Neuronal stem cell (in vitro differentiated cells): ENCODE results near the gene CRHR2.
A peak's percentile ranks its signal among the peaks of the same experiment; 100 is the strongest.

Source experiments
- DNase-seq: peaks from one replicate; pipeline ENCODE4 v3.0.0-alpha.2; 2013; ENCODE audit warnings: low spot score
- H2AFZ ChIP-seq: one replicate; pipeline ENCODE4 v1.6.1; 2013; ENCODE audit warnings: mild to moderate bottlenecking, low read length, inconsistent platforms
- H2AK5ac ChIP-seq: 2 replicates; pipeline ENCODE4 v1.6.1; 2013; ENCODE audit warnings: low read depth, mild to moderate bottlenecking, inconsistent platforms, low read length, moderate library complexity, mixed read lengths
- H2BK120ac ChIP-seq: 2 replicates; pipeline ENCODE4 v1.6.1; 2013; ENCODE audit warnings: low read depth, mild to moderate bottlenecking, inconsistent platforms, low read length, moderate library complexity, mixed read lengths
- H2BK12ac ChIP-seq: one replicate; pipeline ENCODE4 v1.6.1; 2013; ENCODE audit warnings: low read length, inconsistent platforms
- H2BK15ac ChIP-seq: 2 replicates; pipeline ENCODE4 v1.6.1; 2013; ENCODE audit warnings: mild to moderate bottlenecking, low read length, inconsistent platforms, mixed read lengths
- H2BK5ac ChIP-seq: one replicate; pipeline ENCODE4 v1.6.1; 2013; ENCODE audit warnings: inconsistent platforms, mild to moderate bottlenecking, low read length, moderate library complexity
- H3K14ac ChIP-seq: one replicate; pipeline ENCODE4 v1.6.1; 2013; ENCODE audit warnings: low read length, inconsistent platforms
- H3K18ac ChIP-seq: 2 replicates; pipeline ENCODE4 v1.6.1; 2013; ENCODE audit warnings: low read length, inconsistent platforms
- H3K23ac ChIP-seq: 2 replicates; pipeline ENCODE4 v1.6.1; 2013; ENCODE audit warnings: low read depth, mild to moderate bottlenecking, mixed read lengths, low read length, inconsistent platforms; ENCODE audit not compliant: poor library complexity
- H3K27ac ChIP-seq: replicated peaks from 3 replicates; pipeline ENCODE4 v1.5.1; 2013; ENCODE audit warnings: low read length, inconsistent platforms
- H3K27me3 ChIP-seq, 3 experiments: 2 replicates each; pipeline ENCODE4 v1.6.1; 2013; ENCODE audit warnings: low read length in 3 of 3, mild to moderate bottlenecking in 2 of 3, inconsistent platforms in 1 of 3, low read depth in 1 of 3, mixed read lengths in 1 of 3, moderate library complexity in 1 of 3; ENCODE audit not compliant: control insufficient read depth in 3 of 3, insufficient read depth in 3 of 3
- H3K36me3 ChIP-seq, 2 donors: replicated peaks in 1 of 2; 2 replicates each; pipeline ENCODE4 v1.6.1; 2013; ENCODE audit warnings: low read length in 2 of 2; ENCODE audit not compliant: control insufficient read depth in 2 of 2, insufficient read depth in 2 of 2
- H3K4ac ChIP-seq: 2 replicates; pipeline ENCODE4 v1.6.1; 2013; ENCODE audit warnings: inconsistent platforms, mild to moderate bottlenecking, low read length, moderate library complexity
- H3K4me1 ChIP-seq, 2 donors: 1 replicate in 1 of 2; 2 replicates in 1 of 2; pipeline ENCODE4 v1.6.1; 2013; ENCODE audit warnings: low read length in 2 of 2, low read depth in 1 of 2; ENCODE audit not compliant: control insufficient read depth in 2 of 2, insufficient read depth in 1 of 2
- H3K4me2 ChIP-seq: one replicate; pipeline ENCODE4 v1.6.1; 2013; ENCODE audit warnings: mild to moderate bottlenecking, low read length, inconsistent platforms; ENCODE audit not compliant: insufficient read depth, poor library complexity, severe bottlenecking
- H3K4me3 ChIP-seq, 2 donors: 2 replicates each; pipeline ENCODE4 v1.5.1; 2013; ENCODE audit warnings: low read length in 2 of 2, mild to moderate bottlenecking in 2 of 2, inconsistent platforms in 1 of 2, moderate library complexity in 1 of 2
- H3K79me1 ChIP-seq: one replicate; pipeline ENCODE4 v1.6.1; 2013; ENCODE audit warnings: low read depth, mild to moderate bottlenecking, inconsistent platforms, low read length, moderate library complexity
- H3K9ac ChIP-seq: one replicate; pipeline ENCODE4 v1.6.1; 2013; ENCODE audit warnings: mild to moderate bottlenecking, low read depth, low read length, inconsistent platforms; ENCODE audit not compliant: poor library complexity
- H3K9me3 ChIP-seq, 2 donors: replicated peaks in 1 of 2; 2 replicates each; pipeline versions ENCODE3 to v1.6.1; 2013; ENCODE audit warnings: low read length in 2 of 2, mild to moderate bottlenecking in 2 of 2, inconsistent platforms in 1 of 2, low read depth in 1 of 2, mixed read lengths in 1 of 2, moderate library complexity in 1 of 2; ENCODE audit not compliant: control insufficient read depth in 2 of 2, insufficient read depth in 1 of 2
- H4K8ac ChIP-seq: one replicate; pipeline ENCODE4 v1.6.1; 2013; ENCODE audit warnings: low read depth, mild to moderate bottlenecking, inconsistent platforms, low read length, moderate library complexity
- H4K91ac ChIP-seq: one replicate; pipeline ENCODE4 v1.6.1; 2013; ENCODE audit warnings: low read length, low read depth, mild to moderate bottlenecking, inconsistent platforms; ENCODE audit not compliant: poor library complexity
- WGBS, 2 donors: extraction: QIAGEN DNeasy Blood & Tissue Kit; methylation state at CpG; one replicate each; pipeline ENCODE4 v1.1.7; 2013; ENCODE audit warnings: missing lambda C conversion rate in 2 of 2, mixed read lengths in 1 of 2; ENCODE audit not compliant: insufficient read length in 2 of 2, insufficient replicate concordance in 1 of 2; ENCODE audit errors: extremely low coverage in 2 of 2; 5-methylcytosine and 5-hydroxymethylcytosine counted together

CRHR2 gene

DNA sequence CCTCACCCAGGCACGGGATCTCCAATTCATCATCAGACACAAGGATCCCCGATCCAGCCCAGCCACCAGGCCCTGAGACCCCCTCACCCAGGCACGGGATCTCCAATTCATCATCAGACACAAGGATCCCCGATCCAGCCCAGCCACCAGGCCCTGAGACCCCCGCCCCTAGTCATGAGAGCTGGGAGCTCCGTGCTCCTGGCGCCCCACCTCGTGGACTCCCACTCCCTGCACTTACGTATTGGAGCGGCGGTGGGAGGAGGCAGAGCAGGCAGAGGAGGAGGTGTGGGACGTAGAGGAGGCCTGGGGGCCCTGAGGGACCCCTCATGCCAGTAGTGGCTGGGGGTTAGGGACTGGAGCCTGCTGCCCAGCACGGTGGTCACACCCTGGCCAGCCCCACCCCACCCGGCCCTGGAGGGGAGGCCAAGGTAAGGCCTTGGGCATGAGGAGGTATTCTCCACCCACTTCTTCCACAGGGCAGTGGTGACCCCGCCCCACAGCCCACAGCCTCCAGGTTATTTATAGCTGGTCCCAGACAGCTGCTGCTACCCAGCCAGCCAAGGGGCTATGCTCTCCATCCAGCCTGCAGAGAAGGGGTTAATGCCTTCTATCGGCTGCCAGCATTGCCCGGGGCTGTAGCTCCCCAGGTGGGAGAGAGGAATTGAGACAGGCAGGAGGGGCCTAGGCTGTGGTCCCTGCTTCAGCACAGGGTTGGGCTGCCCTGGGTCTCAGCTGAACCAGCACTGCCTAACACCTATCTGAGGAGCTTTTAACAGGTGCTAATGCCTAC lies 17.6 kb upstream of the CRHR2 start:
- Histone ChIP-seq H3K4me3 (peak overlapping the region in 1 of 2 donors; percentile 42), H2AFZ (no peak overlapping the region), H3K79me1 (no peaks in the 10 kb centered on the region), H3K4me2 (no peak overlapping the region), H4K8ac (no peak overlapping the region), H3K36me3 (no peaks in the 10 kb centered on the region), H3K27me3 (peaks cover 0 to 27% (median 0%) of the 10 kb centered on the region in 3 experiments), H3K27ac (no peak overlapping the region), H3K18ac (no peak overlapping the region), H2BK120ac (no peak overlapping the region), H3K14ac (no peak overlapping the region), H4K91ac (no peak overlapping the region), H2BK12ac (no peak overlapping the region), H3K4ac (no peak overlapping the region), H2AK5ac (no peak overlapping the region), H2BK5ac (no peak overlapping the region), H3K23ac (no peak overlapping the region), H2BK15ac (no peak overlapping the region), H3K4me1 (peaks cover 0 to 11% of the 10 kb centered on the region in 2 donors), H3K9ac (peak overlapping the region; percentile 3), H3K9me3 (peaks cover 0 to 3% of the 10 kb centered on the region in 2 donors)
- whole genome bisulfite sequencing, 2 donors = no CpG with 5 or more reads among the region's 17 CpGs
- no peak for DNase-seq

DNA sequence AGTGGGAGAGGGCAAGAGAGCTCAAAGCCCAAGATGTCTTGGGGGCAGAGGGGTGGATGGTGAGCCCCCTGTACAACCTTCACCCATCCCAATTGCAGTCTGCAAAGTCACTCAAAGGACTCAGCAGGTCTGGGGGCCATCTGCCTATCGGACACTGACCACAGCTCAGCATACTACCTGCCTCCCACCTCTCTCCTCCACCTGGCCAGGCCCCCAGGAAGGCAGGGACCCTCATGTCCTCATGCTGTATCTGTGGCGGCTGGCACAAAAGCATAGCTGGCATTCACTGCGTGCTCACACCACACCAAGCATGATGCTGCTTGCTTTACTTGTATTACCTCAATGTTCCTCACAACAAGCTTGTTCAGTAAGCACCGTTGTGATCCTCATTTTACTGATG lies 16.2 kb upstream of the CRHR2 start:
- H3K4ac ChIP-seq = no peak overlapping the region
- H2BK12ac ChIP-seq = no peak overlapping the region
- H3K18ac ChIP-seq = no peak overlapping the region
- peaks cover 0 to 36% (median 0%) of the 10 kb centered on the region in 3 experiments for H3K27me3 ChIP-seq
- no peaks in the 10 kb centered on the region for H3K36me3 ChIP-seq
- H2BK5ac ChIP-seq = no peak overlapping the region
- H3K27ac ChIP-seq = no peak overlapping the region
- H3K4me2 ChIP-seq = no peak overlapping the region
- peaks cover 0 to 13% of the 10 kb centered on the region in 2 donors for H3K4me1 ChIP-seq
- H2BK120ac ChIP-seq = no peak overlapping the region
- no peak overlapping the region for H2AK5ac ChIP-seq
- DNase-seq = no peak
- WGBS, 2 donors = no CpG with 5 or more reads among the region's 4 CpGs
- H3K4me3 ChIP-seq = no peak overlapping the region
- H4K91ac ChIP-seq = no peak overlapping the region
- H3K14ac ChIP-seq = peak overlapping the region; percentile 47
- no peak overlapping the region for H3K9ac ChIP-seq
- H3K9me3 ChIP-seq = peaks cover 0 to 1% of the 10 kb centered on the region in 2 donors
- no peaks in the 10 kb centered on the region for H3K79me1 ChIP-seq
- H3K23ac ChIP-seq = peak overlapping the region; percentile 12
- no peak overlapping the region for H2AFZ ChIP-seq
- peak overlapping the region; percentile 89 for H4K8ac ChIP-seq
- H2BK15ac ChIP-seq = peak overlapping the region; percentile 46

DNA sequence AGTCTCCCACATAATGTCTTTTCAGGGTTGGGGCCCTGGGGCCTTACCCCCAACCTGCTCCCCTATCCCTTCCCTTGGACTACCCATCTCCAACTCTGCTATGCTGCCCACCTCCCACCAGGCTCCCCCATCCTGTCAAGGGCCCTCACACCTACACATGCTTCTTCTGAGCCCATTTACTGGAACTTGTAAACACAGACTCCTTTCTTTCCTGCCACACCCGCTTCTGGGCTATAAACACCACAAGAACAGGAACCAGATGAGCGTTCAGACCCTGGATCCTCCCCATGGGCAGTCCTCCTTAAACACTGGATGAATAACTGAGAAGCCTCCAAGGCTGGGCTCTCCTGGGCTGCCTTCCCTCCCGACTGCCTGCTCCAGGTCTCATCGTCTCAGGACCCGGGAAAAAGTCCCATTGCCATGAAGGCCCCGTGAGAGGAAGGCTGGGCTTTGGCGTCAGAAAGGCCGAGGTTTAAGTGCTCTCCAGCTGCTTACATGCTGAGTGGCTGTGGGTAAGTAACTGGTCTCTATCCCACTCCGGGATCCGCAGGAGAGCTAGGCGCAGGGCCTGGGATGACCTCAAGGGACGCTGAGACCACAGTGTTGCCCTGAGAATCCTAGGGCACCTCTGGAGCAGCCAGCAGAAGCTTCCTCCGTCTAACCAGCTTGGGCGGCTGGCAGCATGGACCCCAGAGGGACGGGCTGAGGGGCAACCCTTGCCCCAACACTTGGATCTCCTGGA lies 15.6 kb upstream of the CRHR2 start:
- H3K36me3 ChIP-seq = no peaks in the 10 kb centered on the region
- H2BK5ac ChIP-seq = no peak overlapping the region
- no peak overlapping the region for H4K8ac ChIP-seq
- H3K18ac ChIP-seq = peak overlapping the region; percentile 40
- H3K27ac ChIP-seq = no peak overlapping the region
- H4K91ac ChIP-seq = no peak overlapping the region
- H3K9me3 ChIP-seq = peaks cover 0 to 1% of the 10 kb centered on the region in 2 donors
- no peak overlapping the region for H3K9ac ChIP-seq
- no peak overlapping the region for H3K14ac ChIP-seq
- no CpG with 5 or more reads among the region's 15 CpGs for WGBS, 2 donors
- peaks cover 0 to 37% (median 0%) of the 10 kb centered on the region in 3 experiments for H3K27me3 ChIP-seq
- peak overlapping the region; percentile 46 for H2BK15ac ChIP-seq
- no peak overlapping the region for H2BK12ac ChIP-seq
- H2AFZ ChIP-seq = no peak overlapping the region
- no peak overlapping the region for H3K4me3 ChIP-seq
- peaks cover 0 to 13% of the 10 kb centered on the region in 2 donors for H3K4me1 ChIP-seq
- H2AK5ac ChIP-seq = peak overlapping the region; percentile 67
- H2BK120ac ChIP-seq = no peak overlapping the region
- H3K23ac ChIP-seq = peak overlapping the region; percentile 12
- no peak overlapping the region for H3K4me2 ChIP-seq
- H3K79me1 ChIP-seq = no peaks in the 10 kb centered on the region
- H3K4ac ChIP-seq = no peak overlapping the region
- no peak for DNase-seq
